ENCODE data around the gene ETS1. TPM values are rescaled to one million over a fixed set of nuclear protein-coding genes. Genes with fewer than 3 reads are reported as not detected.
A peak's percentile ranks its signal among the peaks of the same experiment; 100 is the strongest.

Gene ETS1
- total and polyA plus RNA-seq, 4 donors: 27.7 to 36.3 (median 31.8) TPM

- Histone ChIP-seq H3K27ac (ENCODE audit: low read depth, low read length) (peak overlapping the region; percentile 53), H3K4me1 (ENCODE audit: control insufficient read depth, insufficient read depth, low read length) (peaks cover 31% of the 10 kb centered on the region), H3K27me3 (ENCODE audit: control insufficient read depth, insufficient read depth, low read length) (peaks cover 18% of the 10 kb centered on the region), H3K9me3 (ENCODE audit: control insufficient read depth, insufficient read depth, low read length) (no peaks in the 10 kb centered on the region), H3K4me3 (ENCODE audit: low read depth, low read length) (no peak overlapping the region), H3K36me3 (ENCODE audit: control insufficient read depth, insufficient read depth, low read length) (no peaks in the 10 kb centered on the region)
- no peak for DNase-seq (ENCODE audit: low read depth in 4 of 6, low spot score in 6 of 6)
- 66% methylated on average over 3 of the region's 5 CpGs for WGBS (ENCODE audit: insufficient coverage)
These were observed 85.5 kb downstream of the ETS1 start for GRCh38 chr11:128501632-128502549.

GRCh38 chr11:128501008-128501407 lies 86.3 kb downstream of the ETS1 start:
- 90% methylated on average over 4 of the region's 4 CpGs for WGBS (ENCODE audit: insufficient coverage)
- Histone ChIP-seq H3K27me3 (ENCODE audit: control insufficient read depth, insufficient read depth, low read length) (peaks cover 11% of the 10 kb centered on the region), H3K27ac (ENCODE audit: low read depth, low read length) (peak overlapping the region; percentile 53)

DNA sequence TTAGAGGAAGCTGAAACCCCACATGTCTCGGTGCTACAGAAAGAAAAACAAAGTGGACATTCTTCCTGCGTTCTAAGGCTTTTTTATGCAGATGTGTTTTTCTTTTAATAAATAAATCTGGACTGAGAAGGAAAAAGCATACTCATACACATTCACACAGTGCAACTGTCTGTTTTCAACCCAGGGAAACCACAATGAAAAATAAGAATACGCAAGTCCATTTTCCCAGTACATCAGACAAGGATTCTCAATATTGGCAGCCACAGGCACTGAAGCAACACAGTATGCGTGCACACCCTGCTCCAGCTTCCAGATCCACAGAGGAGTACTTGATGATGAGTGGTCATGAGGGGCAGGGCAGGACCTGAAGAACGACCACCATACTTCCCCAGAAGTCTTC lies 86.9 kb downstream of the ETS1 start:
- Histone ChIP-seq H3K4me1 (ENCODE audit: control insufficient read depth, insufficient read depth, low read length) (peaks cover 22% of the 10 kb centered on the region), H3K4me3 (ENCODE audit: low read depth, low read length) (no peak overlapping the region), H3K9me3 (ENCODE audit: control insufficient read depth, insufficient read depth, low read length) (no peaks in the 10 kb centered on the region), H3K27me3 (ENCODE audit: control insufficient read depth, insufficient read depth, low read length) (peaks cover 11% of the 10 kb centered on the region), H3K27ac (ENCODE audit: low read depth, low read length) (peak overlapping the region; percentile 53), H3K36me3 (ENCODE audit: control insufficient read depth, insufficient read depth, low read length) (no peaks in the 10 kb centered on the region)
- DNase-seq (ENCODE audit: low read depth in 4 of 6, low spot score in 6 of 6): no peak
- WGBS (ENCODE audit: insufficient coverage): 71% methylated on average over 1 of the region's 5 CpGs

More at GRCh38 chr11:128501008-128501407, 86.3 kb downstream of the ETS1 start:
- Histone ChIP-seq H3K9me3 (ENCODE audit: control insufficient read depth, insufficient read depth, low read length) (no peaks in the 10 kb centered on the region), H3K4me1 (ENCODE audit: control insufficient read depth, insufficient read depth, low read length) (peaks cover 26% of the 10 kb centered on the region), H3K36me3 (ENCODE audit: control insufficient read depth, insufficient read depth, low read length) (no peaks in the 10 kb centered on the region), H3K4me3 (ENCODE audit: low read depth, low read length) (no peak overlapping the region)
- DNase-seq (ENCODE audit: low read depth in 4 of 6, low spot score in 6 of 6): no peak

DNA sequence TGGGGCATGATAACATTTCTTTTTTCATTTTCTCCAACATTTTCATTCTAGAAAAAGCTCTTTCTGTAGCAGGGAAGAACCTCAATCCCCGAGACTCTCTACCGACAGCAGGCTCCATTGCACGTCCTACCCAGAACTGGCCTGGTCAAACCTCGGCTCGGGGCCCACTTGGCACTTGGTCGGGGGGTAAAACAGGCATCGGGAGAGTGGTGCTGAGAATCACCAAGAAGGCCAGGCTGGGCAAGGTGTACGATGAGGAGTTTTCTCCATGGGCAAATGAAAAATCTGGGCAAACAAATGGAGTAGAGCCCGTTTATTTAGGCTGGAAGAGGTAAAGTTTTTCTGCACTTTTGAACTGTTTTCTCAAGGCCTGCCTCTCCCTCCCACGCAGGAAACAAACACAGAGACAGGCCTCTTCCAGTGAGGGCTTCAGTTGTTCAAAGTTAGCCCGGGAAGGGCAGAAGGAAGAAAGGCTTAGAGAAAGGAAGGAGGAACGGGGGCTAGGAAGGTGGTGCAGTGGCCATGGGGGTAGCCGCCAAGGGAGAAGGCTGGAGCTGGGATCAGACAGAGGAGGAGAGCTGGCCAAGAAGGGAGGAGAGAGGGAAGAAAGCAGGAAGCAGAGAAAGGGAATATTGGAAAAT lies 87.6 kb downstream of the ETS1 start:
- peak overlapping the region; percentile 60 for H3K27ac ChIP-seq (ENCODE audit: low read depth, low read length)
- peaks cover 11% of the 10 kb centered on the region for H3K27me3 ChIP-seq (ENCODE audit: control insufficient read depth, insufficient read depth, low read length)
- H3K36me3 ChIP-seq (ENCODE audit: control insufficient read depth, insufficient read depth, low read length): no peaks in the 10 kb centered on the region
- H3K4me1 ChIP-seq (ENCODE audit: control insufficient read depth, insufficient read depth, low read length): peaks cover 20% of the 10 kb centered on the region
- DNase-seq (ENCODE audit: low read depth in 4 of 6, low spot score in 6 of 6): no peak
- 89% methylated on average over 11 of the region's 13 CpGs for WGBS (ENCODE audit: insufficient coverage)
- no peak overlapping the region for H3K4me3 ChIP-seq (ENCODE audit: low read depth, low read length)
- H3K9me3 ChIP-seq (ENCODE audit: control insufficient read depth, insufficient read depth, low read length): no peaks in the 10 kb centered on the region

- H3K27ac ChIP-seq (ENCODE audit: low read depth, low read length): peak overlapping the region; percentile 10
- peaks cover 19% of the 10 kb centered on the region for H3K4me1 ChIP-seq (ENCODE audit: control insufficient read depth, insufficient read depth, low read length)
- H3K4me3 ChIP-seq (ENCODE audit: low read depth, low read length): no peak overlapping the region
- peaks cover 10% of the 10 kb centered on the region for H3K27me3 ChIP-seq (ENCODE audit: control insufficient read depth, insufficient read depth, low read length)
- no peaks in the 10 kb centered on the region for H3K9me3 ChIP-seq (ENCODE audit: control insufficient read depth, insufficient read depth, low read length)
- WGBS (ENCODE audit: insufficient coverage): 59% methylated on average over 2 of the region's 2 CpGs
- DNase-seq (ENCODE audit: low read depth in 4 of 6, low spot score in 6 of 6): peak in 1 of 6 donors; percentile 89
- H3K36me3 ChIP-seq (ENCODE audit: control insufficient read depth, insufficient read depth, low read length): no peaks in the 10 kb centered on the region
These were observed 88.6 kb downstream of the ETS1 start for GRCh38 chr11:128498721-128499245.

DNA sequence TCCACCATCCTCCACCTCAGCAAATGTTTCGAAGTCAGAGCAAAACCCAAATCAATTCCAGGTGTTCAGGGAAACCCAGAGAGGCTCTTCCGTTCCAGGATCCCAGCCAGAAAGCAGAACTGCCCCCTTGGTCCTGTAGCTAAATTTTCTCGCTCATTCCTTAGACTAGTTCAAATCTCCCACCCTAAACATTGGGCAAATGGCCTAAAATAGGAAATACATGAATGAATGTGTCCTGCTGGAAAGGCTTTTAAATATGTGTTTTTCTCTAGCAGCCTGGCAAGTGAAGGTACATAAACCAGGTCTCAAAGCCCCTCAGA lies 89.6 kb downstream of the ETS1 start:
- peak in 1 of 6 donors; percentile 25 for DNase-seq (ENCODE audit: low read depth in 4 of 6, low spot score in 6 of 6)
- Histone ChIP-seq H3K4me1 (ENCODE audit: control insufficient read depth, insufficient read depth, low read length) (peaks cover 17% of the 10 kb centered on the region), H3K27ac (ENCODE audit: low read depth, low read length) (peak overlapping the region; percentile 65), H3K36me3 (ENCODE audit: control insufficient read depth, insufficient read depth, low read length) (no peaks in the 10 kb centered on the region), H3K4me3 (ENCODE audit: low read depth, low read length) (no peak overlapping the region), H3K9me3 (ENCODE audit: control insufficient read depth, insufficient read depth, low read length) (no peaks in the 10 kb centered on the region), H3K27me3 (ENCODE audit: control insufficient read depth, insufficient read depth, low read length) (peaks cover 9% of the 10 kb centered on the region)
- WGBS (ENCODE audit: insufficient coverage): 80% methylated on average over 2 of the region's 3 CpGs

DNA sequence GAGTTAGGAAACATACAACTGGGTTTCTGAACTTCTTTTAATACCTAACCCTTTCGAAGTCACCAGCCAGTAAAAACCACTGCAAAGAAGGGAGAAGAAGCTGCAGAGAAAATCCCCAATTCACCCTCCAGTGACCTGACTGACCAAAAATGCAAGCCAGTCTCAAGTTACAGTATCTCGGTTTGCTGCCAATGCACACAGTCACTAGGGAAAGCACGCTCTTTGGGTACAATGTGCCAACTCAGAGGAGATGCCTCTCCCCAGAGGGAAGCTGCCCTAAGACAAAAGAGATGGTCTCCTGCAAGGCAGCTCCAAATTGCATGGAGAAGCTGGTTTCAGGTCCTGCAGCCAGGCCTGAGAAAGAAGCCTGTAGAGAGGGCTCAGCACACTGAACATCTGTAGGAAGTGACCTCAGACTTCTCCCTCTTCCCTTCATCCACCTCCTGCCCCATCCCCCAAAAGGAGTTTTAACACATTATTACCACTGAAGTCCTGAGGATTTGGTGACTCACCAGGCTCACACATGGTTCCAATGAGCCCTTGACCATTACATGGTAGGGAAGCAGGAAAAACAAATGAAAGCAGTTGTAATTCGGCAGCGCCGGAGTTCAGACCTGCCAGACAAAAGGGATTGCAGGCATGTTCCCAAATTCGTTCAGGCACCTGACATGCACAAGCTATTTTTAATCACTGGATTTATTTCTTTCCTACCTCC lies 90.1 kb downstream of the ETS1 start:
- peaks cover 14% of the 10 kb centered on the region for H3K4me1 ChIP-seq (ENCODE audit: control insufficient read depth, insufficient read depth, low read length)
- H3K9me3 ChIP-seq (ENCODE audit: control insufficient read depth, insufficient read depth, low read length): no peaks in the 10 kb centered on the region
- DNase-seq (ENCODE audit: low read depth in 4 of 6, low spot score in 6 of 6): peak in 1 of 6 donors; percentile 68
- H3K27ac ChIP-seq (ENCODE audit: low read depth, low read length): peak overlapping the region; percentile 65
- H3K36me3 ChIP-seq (ENCODE audit: control insufficient read depth, insufficient read depth, low read length): no peaks in the 10 kb centered on the region
- WGBS (ENCODE audit: insufficient coverage): 53% methylated on average over 6 of the region's 7 CpGs
- H3K27me3 ChIP-seq (ENCODE audit: control insufficient read depth, insufficient read depth, low read length): peaks cover 9% of the 10 kb centered on the region
- no peak overlapping the region for H3K4me3 ChIP-seq (ENCODE audit: low read depth, low read length)

GRCh38 chr11:128496692-128497060 lies 90.7 kb downstream of the ETS1 start:
- Histone ChIP-seq H3K27ac (ENCODE audit: low read depth, low read length) (peak overlapping the region; percentile 65), H3K9me3 (ENCODE audit: control insufficient read depth, insufficient read depth, low read length) (no peaks in the 10 kb centered on the region), H3K4me3 (ENCODE audit: low read depth, low read length) (no peak overlapping the region)

GRCh38 chr11:128496249-128496648 lies 91.1 kb downstream of the ETS1 start:
- no peak for DNase-seq (ENCODE audit: low read depth in 4 of 6, low spot score in 6 of 6)
- Histone ChIP-seq H3K27me3 (ENCODE audit: control insufficient read depth, insufficient read depth, low read length) (peaks cover 7% of the 10 kb centered on the region), H3K4me1 (ENCODE audit: control insufficient read depth, insufficient read depth, low read length) (peaks cover 14% of the 10 kb centered on the region), H3K4me3 (ENCODE audit: low read depth, low read length) (no peak overlapping the region), H3K9me3 (ENCODE audit: control insufficient read depth, insufficient read depth, low read length) (no peaks in the 10 kb centered on the region), H3K36me3 (ENCODE audit: control insufficient read depth, insufficient read depth, low read length) (no peaks in the 10 kb centered on the region), H3K27ac (ENCODE audit: low read depth, low read length) (peak overlapping the region; percentile 65)
- no CpG with 5 or more reads among the region's 3 CpGs for WGBS (ENCODE audit: insufficient coverage)

More at GRCh38 chr11:128496692-128497060, 90.7 kb downstream of the ETS1 start:
- no peak for DNase-seq (ENCODE audit: low read depth in 4 of 6, low spot score in 6 of 6)
- no peaks in the 10 kb centered on the region for H3K36me3 ChIP-seq (ENCODE audit: control insufficient read depth, insufficient read depth, low read length)
- H3K4me1 ChIP-seq (ENCODE audit: control insufficient read depth, insufficient read depth, low read length): peaks cover 14% of the 10 kb centered on the region
- H3K27me3 ChIP-seq (ENCODE audit: control insufficient read depth, insufficient read depth, low read length): peaks cover 7% of the 10 kb centered on the region
- WGBS (ENCODE audit: insufficient coverage): 50% methylated on average over 1 of the region's 4 CpGs

Data from spinal cord (tissue), 10 donors.